NCI-H2029 (cell line): ENCODE results near the gene HOXD9.

Experiments used
- DNase-seq: peaks from one replicate; lab custom pipeline; 2025; lab: John Stamatoyannopoulos, UW

Gene HOXD9

DNA sequence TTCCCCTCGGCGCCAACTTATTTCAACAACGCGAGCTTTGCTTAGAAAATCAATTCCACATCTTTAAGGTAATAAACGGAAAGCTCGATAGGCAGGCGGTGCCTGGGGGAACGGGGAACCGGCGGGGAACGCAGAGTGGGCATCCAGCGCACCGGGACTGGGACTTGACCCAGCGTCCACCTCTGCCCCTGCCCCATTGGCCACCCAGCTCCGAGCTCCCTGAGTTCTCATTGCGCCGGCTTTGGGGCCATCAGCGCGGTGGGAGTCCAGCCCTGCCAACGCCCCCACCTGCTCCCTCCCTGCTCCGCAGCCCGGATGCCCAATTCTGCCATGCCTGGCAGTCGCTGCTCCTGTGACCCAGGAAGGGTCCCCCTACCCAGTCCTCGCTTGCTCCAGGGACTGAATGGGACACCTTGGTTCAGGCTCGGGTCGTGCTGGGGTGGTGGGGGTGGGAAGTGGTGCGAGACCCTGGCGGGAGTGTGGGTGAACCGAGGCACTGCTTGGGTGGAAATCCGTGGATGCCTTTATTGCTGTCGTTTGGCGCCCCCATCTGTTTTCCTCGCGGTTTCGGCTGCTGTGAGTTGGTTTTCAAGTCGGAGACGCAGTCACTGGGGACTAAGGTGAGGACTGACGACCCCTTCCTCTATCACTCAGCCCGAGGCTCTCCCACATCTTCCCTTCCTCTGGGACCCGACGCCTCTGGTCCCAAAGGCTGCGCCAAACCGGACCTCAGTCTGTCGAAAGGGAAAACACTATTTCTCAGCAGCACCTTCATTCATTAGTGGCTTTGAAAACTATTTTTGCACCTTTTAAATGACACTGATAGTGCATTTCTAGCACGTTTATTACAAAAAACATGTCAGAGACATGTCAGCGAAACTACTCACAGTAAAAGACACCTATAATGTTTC, 36.4 kb upstream of the HOXD9 start:
- peak; percentile 29 for DNase-seq

GRCh38 chr2:176087330-176088047, 35.0 kb upstream of the HOXD9 start:
- no peak for DNase-seq

DNA sequence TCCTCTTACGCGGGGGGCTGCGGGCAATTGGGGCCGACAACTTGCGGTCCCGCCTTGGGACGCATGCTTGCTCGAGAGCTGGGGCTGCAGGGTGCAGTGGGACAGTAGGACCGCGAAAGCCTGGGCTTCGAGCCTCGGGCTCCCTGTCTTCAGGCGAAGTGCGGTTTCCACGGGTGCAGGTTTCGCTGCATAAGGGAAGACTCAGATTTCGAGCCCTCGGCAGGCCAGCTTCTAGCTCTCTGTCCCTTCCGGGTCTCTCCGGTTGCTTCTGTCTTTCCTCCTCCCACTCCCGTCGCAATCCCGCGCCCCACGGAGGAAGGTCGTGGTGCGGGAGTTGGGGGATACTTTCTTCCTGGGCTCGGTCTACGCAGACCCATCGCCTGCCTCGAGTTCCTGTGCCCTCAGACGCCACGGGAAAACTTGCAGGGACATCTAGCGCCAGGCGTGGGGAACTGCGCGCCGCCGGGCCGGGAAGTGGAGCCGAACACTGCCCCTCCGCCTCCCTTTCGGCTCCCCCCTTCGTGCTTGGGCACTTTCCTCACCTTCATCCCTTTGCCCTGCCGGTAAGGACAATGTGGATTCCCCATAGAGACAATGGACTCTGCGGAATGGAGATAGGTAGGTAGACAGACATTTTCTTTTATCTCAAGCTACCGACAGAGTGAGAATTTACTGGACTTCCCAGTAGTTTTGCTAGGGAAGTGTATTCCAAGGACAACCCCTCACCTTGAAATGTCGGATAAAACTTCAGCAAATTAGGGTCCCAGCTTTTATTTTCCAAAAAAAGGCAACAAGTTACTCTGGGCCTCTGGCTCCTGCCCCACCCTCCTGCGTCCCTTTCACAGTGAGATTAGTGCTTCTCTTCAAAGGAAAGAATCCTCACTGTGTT, 34.2 kb upstream of the HOXD9 start:
- peak; percentile 22 for DNase-seq

DNA sequence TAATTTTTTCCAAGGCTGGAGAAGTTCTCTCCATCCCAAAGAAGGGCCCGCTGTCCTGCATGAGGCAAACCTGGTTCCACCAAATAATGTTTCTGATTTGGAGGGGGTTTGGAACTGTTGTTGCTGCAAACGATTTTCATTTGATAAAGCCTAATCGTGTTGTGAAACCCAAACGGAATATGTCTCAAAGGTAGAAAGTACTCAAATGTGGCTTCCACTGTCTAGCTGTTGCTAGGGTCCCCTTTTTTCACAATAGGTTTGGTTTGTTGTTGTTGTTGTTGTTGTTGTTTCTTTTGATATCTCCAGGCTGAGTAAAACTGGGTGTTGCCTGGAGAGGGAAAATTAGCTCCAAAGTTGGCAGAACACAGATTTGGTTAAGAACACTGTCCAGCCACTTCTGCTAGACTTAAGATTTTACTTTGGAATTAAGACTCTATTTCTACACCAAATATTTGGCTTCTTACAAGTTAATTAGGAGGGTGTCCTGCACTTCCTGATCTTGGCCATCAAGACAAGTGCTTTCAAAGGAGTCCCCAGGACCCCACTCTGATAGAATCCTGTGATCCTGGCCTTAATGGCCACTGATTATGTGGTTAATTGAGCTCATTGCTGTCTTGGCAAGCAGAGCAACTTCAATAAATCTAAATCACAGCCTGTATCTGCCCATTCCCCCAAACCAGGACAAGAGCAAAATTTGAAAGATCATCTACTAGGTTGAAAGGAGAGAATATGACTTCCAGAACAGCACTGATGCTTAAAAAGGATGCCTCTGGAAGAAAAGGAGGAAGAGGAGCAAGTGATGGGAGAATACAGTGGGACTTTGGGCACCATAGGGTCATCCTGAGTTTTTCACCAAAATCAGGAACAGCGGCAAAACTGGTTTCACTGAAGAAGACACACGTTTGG, 33.3 kb upstream of the HOXD9 start:
- no peak for DNase-seq

DNA sequence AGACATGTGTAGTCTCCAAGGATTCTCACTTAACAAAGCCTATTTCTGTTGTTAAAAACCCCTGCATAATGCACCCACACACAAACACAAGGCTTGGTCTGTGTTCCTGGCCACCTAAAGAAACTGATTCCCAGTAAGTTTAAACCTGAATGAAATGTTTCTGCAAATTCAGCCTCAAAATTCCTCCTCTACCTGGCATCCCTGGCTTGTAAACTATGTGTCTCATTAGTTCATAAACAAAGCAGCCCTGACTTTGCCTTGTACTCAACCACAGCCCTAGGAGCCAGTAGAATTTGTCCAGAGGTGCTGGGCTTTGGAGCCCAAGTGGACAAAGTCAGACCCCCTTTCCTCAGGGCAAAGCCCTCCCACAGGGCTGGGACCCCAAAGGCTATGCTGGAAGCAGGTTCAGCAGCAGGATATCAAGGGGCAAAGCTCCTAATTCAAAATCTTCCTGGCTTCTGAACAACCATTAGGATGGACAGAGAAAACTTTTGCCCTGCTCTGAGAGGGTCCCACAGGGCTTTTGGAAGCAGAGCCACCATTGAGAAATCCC, 32.6 kb upstream of the HOXD9 start:
- no peak for DNase-seq

DNA sequence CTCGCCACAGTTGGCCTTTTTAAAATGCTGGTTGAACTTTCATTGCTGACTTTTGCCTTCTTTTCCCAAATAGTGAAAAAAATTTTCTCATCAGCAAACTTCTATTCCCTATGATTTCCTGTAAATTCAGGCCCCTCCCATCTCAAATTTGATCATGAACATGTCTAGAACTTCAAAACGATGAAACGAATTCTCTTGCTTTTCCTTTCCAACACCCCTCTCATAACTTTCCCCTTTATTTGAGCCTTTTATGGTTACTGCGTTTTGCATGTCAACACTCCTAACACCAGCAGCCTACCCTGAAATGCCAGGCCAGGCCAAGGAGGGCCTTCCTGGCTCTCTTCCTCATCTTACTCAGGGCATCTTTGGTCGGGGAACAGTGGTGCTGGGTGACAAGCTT, 31.7 kb upstream of the HOXD9 start:
- DNase-seq, result no peak

DNA sequence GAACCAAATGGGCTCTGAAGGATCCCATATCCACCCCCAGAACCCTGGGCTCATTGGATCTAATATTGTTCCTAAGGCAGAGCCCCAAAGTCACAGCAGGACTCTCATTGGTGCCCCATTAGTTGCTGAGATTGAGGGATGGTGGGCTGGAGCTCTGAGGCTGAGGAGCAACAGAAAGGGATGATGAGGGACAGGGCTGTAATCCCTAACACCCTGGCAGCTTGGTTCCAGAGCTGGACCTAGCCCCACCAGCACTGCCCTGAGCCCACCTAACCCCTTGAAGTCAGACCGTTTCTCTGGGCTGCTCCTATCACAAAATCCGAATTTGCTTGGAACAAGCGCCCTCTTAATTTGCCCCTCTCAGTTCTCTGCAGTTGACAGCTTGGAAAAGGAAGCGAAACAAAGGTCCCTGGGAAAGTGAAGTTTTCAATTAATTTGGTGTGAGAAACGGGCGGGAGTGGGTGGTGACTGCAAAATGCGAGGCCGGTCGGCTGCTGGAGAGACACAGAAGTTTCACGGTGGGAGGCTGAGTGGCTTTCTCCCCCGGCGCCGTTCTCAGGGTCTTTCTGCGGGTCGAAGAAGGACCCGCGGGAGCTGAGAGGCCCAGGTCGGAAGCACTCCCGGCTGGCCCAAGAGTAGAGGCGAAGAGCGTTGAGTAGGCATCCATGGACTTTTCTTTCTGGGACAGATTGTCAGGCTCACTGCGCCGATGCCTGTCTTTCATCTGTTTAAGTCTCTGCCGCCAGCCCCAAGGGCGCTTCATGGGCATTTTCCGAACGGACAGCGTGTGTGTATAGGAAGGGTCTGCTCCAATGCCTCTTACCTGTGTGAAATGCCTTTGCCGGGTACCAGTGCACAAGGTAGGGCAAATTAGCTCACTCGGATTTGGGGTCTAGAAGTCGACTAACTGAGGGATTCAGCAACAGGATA, 30.9 kb upstream of the HOXD9 start:
- no peak for DNase-seq

DNA sequence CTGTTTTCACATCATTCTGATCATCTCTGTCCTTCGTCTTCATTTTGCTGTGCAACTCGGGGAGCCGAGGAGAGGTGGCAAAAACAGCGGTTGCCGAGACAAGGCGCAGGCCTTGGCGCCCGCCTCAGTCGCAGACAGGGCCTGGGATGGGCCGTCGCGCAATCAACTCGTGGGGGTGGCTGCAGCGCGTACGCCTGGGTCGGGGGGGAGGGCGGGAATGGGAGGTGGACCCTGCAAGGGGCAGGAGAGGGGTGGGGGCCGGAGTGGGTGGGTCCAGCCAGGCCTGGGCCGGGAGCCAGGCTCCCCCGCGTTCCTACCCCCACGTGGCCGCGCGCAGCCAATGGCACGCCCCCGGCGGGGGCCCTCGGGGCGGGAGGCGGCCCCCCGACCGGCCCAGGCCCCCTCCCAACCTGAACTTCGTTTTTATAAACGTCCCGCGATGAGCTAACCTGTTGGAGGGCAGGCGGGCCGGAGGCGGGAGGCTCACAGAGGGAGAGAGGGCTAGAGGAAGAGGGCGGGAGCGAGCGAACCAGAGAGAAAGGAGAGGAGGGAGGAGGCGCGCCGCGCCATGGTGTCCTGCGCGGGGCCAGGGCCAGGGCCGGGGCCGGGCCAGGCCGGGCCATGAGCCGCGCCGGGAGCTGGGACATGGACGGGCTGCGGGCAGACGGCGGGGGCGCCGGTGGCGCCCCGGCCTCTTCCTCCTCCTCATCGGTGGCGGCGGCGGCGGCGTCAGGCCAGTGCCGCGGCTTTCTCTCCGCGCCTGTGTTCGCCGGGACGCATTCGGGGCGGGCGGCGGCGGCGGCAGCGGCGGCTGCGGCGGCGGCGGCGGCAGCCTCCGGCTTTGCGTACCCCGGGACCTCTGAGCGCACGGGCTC, 30.0 kb upstream of the HOXD9 start, which contains the start of gene HOXD13:
HOXD13 (plus strand) TSS at position 452 of the 875 bp plus-strand sequence; CDS start at position 622, 170 bp downstream.
- peak; percentile 15 for DNase-seq

GRCh38 chr2:176093145-176093897, 29.2 kb upstream of the HOXD9 start:
- DNase-seq, result no peak

- DNase-seq, result no peak
These were observed 28.6 kb upstream of the HOXD9 start for GRCh38 chr2:176093898-176094249.

DNA sequence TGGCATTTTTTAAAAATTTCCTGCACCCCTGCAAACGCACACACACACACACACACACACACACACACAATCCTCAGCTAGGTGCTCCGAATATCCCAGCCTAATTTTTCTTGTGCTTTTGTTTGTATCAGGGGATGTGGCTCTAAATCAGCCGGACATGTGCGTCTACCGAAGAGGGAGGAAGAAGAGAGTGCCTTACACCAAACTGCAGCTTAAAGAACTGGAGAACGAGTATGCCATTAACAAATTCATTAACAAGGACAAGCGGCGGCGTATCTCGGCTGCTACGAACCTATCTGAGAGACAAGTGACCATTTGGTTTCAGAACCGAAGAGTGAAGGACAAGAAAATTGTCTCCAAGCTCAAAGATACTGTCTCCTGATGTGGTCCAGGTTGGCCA, 28.2 kb upstream of the HOXD9 start:
- DNase-seq, result no peak

DNA sequence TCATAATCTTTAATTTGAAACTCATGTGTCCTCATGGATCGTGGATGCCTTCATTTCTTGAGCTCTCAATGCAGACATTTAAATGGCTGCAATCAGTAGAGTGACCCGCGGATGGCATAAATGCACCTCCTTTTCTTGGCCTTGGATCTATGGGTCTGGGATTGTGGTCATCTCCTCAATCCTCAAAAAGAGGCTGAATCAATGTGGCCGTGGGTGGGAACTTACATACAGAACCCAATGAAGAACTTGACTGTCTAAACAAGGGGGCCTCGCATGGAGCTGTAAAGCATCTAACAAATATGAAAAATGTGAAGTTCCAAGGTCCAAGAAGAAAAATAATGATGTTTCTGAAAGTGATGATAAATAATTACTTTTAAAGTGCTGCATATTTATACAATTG, 27.1 kb upstream of the HOXD9 start:
- no peak for DNase-seq

GRCh38 chr2:176096243-176096985, 26.1 kb upstream of the HOXD9 start:
- DNase-seq, result no peak

GRCh38 chr2:176096986-176097819, 25.3 kb upstream of the HOXD9 start:
- peak; percentile 74 for DNase-seq

DNA sequence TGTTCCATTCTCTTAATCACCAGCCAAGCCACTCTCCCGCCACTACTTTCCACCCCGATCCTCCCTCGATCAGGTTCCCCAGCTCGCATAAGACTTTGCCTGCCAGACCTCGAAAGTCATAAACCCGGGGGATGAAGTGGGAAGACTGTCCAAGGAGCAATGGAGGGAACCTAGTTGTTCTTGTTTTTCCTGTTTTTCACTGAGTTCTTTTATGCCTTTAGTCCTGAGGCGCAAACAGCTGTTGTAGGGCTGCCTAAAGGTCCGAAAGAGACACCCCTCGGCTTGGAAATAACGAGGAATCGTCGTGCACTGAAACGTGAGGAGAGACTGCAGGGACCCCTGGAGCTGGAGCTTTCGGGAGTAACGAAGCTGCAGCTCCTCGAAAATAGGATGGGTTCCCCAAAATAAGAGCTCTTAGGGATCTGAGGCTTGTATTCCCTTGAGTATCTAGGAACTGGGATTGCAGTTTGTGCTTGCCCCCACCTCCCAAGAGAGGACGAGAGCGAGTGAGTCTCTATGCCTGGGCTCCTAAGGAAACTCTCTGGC, 24.6 kb upstream of the HOXD9 start:
- DNase-seq, result no peak
